ENCODE results near the gene SNED1. TPM values are rescaled to one million over a fixed set of nuclear protein-coding genes. Genes with fewer than 3 reads are reported as not detected.
A peak's percentile ranks its signal among the peaks of the same experiment; 100 is the strongest.

Gene SNED1
- polyA plus RNA-seq, 1 donor, result 6.6 TPM

DNA sequence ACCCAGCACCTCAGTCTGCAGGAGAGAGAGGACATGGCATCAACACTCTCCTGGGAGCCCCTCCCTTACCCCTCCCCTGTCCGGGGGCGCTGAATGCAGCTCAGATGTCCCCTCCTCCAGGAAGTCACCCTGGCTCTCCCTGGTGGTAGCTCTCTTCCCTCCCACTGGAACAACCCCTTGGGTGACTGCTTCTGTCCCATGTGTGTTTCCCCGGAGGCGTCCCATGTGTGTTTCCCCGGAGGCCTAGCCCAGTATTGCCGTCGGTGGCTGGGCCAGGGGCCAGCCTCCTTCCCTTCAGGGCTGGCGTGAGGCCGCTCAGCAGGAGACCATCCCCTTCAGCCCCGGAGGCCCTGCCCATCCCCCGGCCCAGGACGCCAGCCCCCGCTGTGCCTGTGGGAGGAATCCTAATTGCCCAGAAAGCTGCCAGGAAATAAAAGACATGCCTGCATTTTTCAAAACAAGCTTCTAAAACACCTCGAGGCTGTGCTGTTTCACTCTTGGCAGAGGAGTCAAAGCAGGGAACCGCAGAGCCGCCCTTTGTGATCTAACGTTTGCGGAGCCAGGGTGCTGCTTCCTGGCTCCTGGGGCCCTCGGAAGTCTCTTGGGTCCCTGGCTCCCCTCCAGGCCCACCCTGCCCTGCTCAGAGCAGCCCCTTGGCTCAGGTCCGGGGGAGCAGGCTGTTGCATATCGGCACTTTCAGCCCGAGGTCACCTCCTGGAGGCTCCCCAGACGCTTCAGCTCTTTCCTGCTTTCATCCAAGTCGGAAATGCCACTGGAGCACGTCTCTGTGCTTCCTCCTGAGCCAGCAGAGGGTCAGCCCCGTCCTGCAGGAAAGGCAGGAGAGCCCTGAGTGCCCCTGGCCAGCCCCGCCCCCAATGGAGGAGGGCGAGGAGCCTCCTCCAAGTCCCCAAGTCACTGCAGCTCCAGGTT is 11.4 kb downstream of the SNED1 start:
- DNase-seq, result peak in 1 of 2 donors; percentile 26
- Histone ChIP-seq H3K9me3 (ENCODE audit: control insufficient read depth, low read depth, low read length) (peaks cover 3% of the 10 kb centered on the region), H3K4me1 (ENCODE audit: control insufficient read depth, insufficient read depth, low read length) (peaks cover 9% of the 10 kb centered on the region), H3K27ac (ENCODE audit: low read length) (peak overlapping the region; percentile 12), H3K27me3 (ENCODE audit: control insufficient read depth, insufficient read depth, low read length) (peaks cover 5% of the 10 kb centered on the region), H3K36me3 (ENCODE audit: control insufficient read depth, insufficient read depth, low read length) (no peaks in the 10 kb centered on the region), H3K4me3 (ENCODE audit: low read length) (no peak overlapping the region)
- WGBS (ENCODE audit: insufficient coverage, low lambda C conversion rate), result 20% methylated on average over 2 of the region's 28 CpGs

DNA sequence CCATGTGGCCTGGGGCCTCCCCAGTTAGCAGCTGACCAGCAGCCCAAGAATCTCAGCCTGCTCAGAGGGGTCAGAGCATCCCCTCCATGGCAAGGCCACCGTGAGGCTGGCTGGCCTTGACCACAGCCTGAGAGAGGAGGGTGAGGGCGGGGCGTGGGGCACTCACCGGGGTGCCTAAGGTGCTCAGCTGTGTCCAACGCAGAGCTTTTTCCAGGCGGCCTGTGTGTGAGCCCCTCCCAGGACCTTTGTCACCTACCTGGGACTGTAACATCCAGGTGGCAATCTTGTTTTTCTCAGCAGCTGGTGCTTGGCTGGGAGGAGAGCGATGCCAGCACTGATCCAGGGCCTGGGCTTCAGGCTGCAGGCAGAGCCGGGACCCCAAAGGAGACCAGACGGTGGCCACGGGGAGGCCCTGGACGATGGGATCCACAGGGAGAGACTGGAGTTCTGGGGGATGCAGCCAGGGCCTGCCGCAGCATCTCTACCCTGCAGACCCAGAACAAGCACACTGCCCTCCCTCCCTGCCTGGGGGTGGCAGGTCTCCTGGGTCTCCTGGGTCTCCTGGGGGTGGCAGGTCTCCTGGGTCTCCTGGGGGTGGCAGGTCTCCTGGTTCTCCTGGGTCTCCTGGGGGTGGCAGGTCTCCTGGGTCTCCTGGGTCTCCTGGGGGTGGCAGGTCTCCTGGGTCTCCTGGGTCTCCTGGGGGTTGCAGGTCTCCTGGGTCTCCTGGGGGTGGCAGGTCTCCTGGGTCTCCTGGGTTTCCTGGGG is 12.3 kb downstream of the SNED1 start:
- H3K27me3 ChIP-seq (ENCODE audit: control insufficient read depth, insufficient read depth, low read length), result peaks cover 5% of the 10 kb centered on the region
- H3K9me3 ChIP-seq (ENCODE audit: control insufficient read depth, low read depth, low read length), result no peaks in the 10 kb centered on the region
- no peak overlapping the region for H3K4me3 ChIP-seq (ENCODE audit: low read length)
- no peak for DNase-seq
- H3K27ac ChIP-seq (ENCODE audit: low read length), result no peak overlapping the region
- no peaks in the 10 kb centered on the region for H3K36me3 ChIP-seq (ENCODE audit: control insufficient read depth, insufficient read depth, low read length)
- peaks cover 9% of the 10 kb centered on the region for H3K4me1 ChIP-seq (ENCODE audit: control insufficient read depth, insufficient read depth, low read length)
- no CpG with 5 or more reads among the region's 12 CpGs for WGBS (ENCODE audit: insufficient coverage, low lambda C conversion rate)

DNA sequence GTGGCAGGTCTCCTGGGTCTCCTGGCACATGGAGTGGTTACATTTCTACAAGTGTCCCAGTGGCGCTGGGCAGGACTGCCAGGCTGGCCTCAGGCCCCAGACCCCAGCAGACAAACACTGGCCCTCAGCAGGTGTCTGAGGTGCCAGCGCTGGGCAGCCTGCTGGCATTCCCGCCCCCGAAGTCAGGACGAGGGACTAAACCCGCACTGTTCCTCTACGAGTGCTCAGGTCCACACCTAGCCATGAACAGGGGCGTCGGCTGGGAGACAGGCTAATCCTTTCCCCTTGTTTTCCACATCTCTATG is 12.8 kb downstream of the SNED1 start:
- peaks cover 5% of the 10 kb centered on the region for H3K27me3 ChIP-seq (ENCODE audit: control insufficient read depth, insufficient read depth, low read length)
- no CpG with 5 or more reads among the region's 9 CpGs for WGBS (ENCODE audit: insufficient coverage, low lambda C conversion rate)
- H3K27ac ChIP-seq (ENCODE audit: low read length), result no peak overlapping the region
- DNase-seq, result no peak
- H3K4me3 ChIP-seq (ENCODE audit: low read length), result no peak overlapping the region
- no peaks in the 10 kb centered on the region for H3K36me3 ChIP-seq (ENCODE audit: control insufficient read depth, insufficient read depth, low read length)
- no peaks in the 10 kb centered on the region for H3K9me3 ChIP-seq (ENCODE audit: control insufficient read depth, low read depth, low read length)
- H3K4me1 ChIP-seq (ENCODE audit: control insufficient read depth, insufficient read depth, low read length), result peaks cover 9% of the 10 kb centered on the region

DNA sequence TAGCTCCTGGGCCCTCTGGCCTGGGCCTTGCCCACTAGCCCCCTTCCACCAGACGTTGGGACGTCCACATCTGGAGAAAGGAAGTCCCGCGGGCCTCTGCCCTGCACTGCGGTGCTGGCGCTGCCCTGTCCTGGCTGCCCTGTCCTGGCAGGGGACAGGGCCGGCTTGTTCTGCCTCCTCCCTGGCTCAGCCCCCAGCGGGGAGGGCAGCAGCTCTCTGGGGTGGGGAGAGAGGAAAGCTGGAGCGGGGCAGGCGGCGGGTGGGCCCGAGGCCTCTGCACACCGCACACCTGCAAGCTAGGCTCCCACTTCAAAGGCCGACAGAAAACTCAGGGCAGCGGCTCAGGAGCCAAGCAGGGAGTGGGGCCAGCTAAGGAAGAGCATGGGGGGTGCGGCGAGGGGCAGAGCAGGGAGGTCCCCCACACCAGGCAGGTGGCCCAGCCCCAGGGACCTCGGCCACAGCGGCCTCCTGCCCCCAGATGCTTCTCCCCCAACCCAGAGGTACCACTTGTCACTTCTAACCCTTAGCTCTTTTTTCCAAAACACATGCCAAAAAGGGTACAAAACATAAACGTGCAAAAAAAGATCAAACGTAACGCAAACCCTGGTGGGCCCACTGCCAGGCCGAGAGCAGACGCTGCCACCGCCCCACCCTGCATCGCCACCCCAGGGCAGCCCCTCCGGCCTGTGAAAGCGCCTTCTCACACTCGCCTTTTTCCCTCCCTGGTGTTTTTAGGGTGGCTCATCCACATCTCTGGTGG is 13.5 kb downstream of the SNED1 start:
- H3K4me3 ChIP-seq (ENCODE audit: low read length), result no peak overlapping the region
- H3K27me3 ChIP-seq (ENCODE audit: control insufficient read depth, insufficient read depth, low read length), result peaks cover 5% of the 10 kb centered on the region
- whole genome bisulfite sequencing (ENCODE audit: insufficient coverage, low lambda C conversion rate), result no CpG with 5 or more reads among the region's 29 CpGs
- no peaks in the 10 kb centered on the region for H3K9me3 ChIP-seq (ENCODE audit: control insufficient read depth, low read depth, low read length)
- H3K4me1 ChIP-seq (ENCODE audit: control insufficient read depth, insufficient read depth, low read length), result peaks cover 9% of the 10 kb centered on the region
- no peak for DNase-seq
- no peaks in the 10 kb centered on the region for H3K36me3 ChIP-seq (ENCODE audit: control insufficient read depth, insufficient read depth, low read length)
- no peak overlapping the region for H3K27ac ChIP-seq (ENCODE audit: low read length)

DNA sequence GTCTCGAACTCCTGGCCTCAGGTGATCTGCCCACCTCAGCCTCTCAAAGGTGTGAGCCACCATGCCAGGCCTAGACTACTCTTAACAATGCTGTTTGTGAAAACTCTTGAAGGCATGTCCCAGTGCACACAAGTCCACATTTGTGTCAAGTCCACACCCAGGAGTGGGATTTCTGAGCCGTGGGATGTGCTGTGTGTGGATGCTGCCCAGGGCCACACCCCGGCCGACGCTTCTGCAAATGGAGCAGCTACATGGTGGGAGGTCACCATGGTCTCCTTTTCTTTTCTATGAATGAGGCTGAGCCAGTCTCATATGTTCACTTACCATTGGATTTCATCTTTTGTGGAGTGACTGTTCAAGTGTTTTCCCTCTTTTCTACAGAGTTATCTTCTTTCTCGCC is 15.8 kb downstream of the SNED1 start:
- DNase-seq, result no peak
- peaks cover 9% of the 10 kb centered on the region for H3K4me1 ChIP-seq (ENCODE audit: control insufficient read depth, insufficient read depth, low read length)
- H3K27ac ChIP-seq (ENCODE audit: low read length), result no peak overlapping the region
- 100% methylated on average over 1 of the region's 6 CpGs for WGBS (ENCODE audit: insufficient coverage, low lambda C conversion rate)
- H3K36me3 ChIP-seq (ENCODE audit: control insufficient read depth, insufficient read depth, low read length), result no peaks in the 10 kb centered on the region
- H3K4me3 ChIP-seq (ENCODE audit: low read length), result no peak overlapping the region
- H3K27me3 ChIP-seq (ENCODE audit: control insufficient read depth, insufficient read depth, low read length), result peaks cover 5% of the 10 kb centered on the region
- no peaks in the 10 kb centered on the region for H3K9me3 ChIP-seq (ENCODE audit: control insufficient read depth, low read depth, low read length)

DNA sequence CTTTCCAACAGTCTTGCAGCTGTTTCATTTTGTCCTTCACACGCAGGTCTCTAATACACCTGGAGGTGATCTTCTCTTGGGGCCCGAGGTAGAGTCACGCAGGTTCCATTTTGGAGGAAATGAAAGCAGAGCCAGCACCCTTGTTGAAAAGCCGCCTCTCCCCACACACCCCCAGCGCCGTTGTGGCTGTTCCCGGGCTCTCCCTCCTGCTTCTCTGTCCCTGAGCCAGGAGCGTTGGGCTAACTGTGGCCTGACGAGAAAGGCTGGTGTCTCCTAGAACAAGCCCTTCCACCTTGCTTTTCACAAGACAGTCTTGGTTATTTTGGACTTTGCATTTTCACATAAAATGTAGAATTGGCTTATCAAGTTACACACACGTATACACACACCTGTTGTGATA is 16.3 kb downstream of the SNED1 start:
- Histone ChIP-seq H3K9me3 (ENCODE audit: control insufficient read depth, low read depth, low read length) (no peaks in the 10 kb centered on the region), H3K4me1 (ENCODE audit: control insufficient read depth, insufficient read depth, low read length) (peaks cover 7% of the 10 kb centered on the region), H3K36me3 (ENCODE audit: control insufficient read depth, insufficient read depth, low read length) (no peaks in the 10 kb centered on the region), H3K27ac (ENCODE audit: low read length) (no peak overlapping the region), H3K4me3 (ENCODE audit: low read length) (no peak overlapping the region), H3K27me3 (ENCODE audit: control insufficient read depth, insufficient read depth, low read length) (peaks cover 2% of the 10 kb centered on the region)
- DNase-seq, result no peak
- WGBS (ENCODE audit: insufficient coverage, low lambda C conversion rate), result no CpG with 5 or more reads among the region's 10 CpGs

DNA sequence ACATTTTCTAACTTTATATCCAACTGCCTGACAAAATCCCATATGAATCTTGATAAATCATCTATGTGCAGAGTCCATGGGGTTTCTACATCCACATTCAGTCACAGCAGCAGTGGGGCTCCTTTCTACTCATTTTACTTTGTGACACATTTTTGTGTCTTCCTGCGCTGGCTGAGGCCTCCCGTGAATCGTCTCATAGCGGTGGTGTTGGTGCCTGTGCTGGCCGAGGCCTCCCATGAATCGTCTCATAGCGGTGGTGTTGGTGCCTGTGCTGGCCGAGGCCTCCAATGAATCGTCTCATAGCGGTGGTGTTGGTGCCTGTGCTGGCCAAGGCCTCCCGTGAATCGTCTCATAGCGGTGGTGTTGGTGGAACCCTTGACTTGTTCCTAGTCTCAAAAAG is 17.0 kb downstream of the SNED1 start:
- Histone ChIP-seq H3K36me3 (ENCODE audit: control insufficient read depth, insufficient read depth, low read length) (no peaks in the 10 kb centered on the region), H3K4me3 (ENCODE audit: low read length) (no peak overlapping the region), H3K9me3 (ENCODE audit: control insufficient read depth, low read depth, low read length) (peaks cover 3% of the 10 kb centered on the region), H3K27me3 (ENCODE audit: control insufficient read depth, insufficient read depth, low read length) (no peaks in the 10 kb centered on the region), H3K27ac (ENCODE audit: low read length) (no peak overlapping the region), H3K4me1 (ENCODE audit: control insufficient read depth, insufficient read depth, low read length) (peaks cover 4% of the 10 kb centered on the region)
- no peak for DNase-seq
- WGBS (ENCODE audit: insufficient coverage, low lambda C conversion rate), result no CpG with 5 or more reads among the region's 13 CpGs

DNA sequence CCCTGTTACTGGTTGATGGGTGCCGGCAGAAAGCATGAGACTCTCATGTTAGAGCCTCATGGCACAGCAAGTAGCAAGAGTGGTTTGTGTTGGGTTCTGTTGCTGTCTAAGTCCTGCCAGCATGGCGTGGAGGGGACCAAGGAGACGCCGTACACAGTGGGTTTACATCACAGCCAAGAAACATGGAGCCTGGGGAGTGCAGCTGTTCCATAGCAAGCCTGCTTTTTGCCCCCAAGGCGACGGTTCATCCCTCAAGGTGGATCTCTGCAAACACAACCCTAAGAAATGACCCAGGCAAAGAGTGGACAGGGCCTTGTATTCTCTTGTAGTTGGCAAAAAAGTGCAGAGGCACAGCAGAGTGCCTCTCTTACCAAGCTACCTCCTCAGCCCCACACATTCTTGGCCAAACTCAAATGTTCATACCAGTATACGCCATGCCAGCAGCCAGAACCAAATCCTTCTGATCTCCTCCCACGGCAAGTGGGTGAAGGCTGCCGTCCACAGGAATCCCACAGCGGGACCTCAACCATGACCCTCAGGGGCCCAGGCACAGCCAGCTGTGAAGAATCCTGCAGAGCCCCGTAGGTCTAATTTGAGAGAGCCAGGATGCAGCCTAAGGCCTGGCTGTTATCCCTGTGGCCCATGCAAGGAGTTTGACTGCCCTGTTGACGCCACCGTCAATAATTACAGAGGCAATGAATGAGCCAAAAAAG is 19.0 kb downstream of the SNED1 start:
- DNase-seq, result no peak
- Histone ChIP-seq H3K27me3 (ENCODE audit: control insufficient read depth, insufficient read depth, low read length) (no peaks in the 10 kb centered on the region), H3K27ac (ENCODE audit: low read length) (no peak overlapping the region), H3K4me1 (ENCODE audit: control insufficient read depth, insufficient read depth, low read length) (no peaks in the 10 kb centered on the region), H3K36me3 (ENCODE audit: control insufficient read depth, insufficient read depth, low read length) (no peaks in the 10 kb centered on the region), H3K4me3 (ENCODE audit: low read length) (no peak overlapping the region), H3K9me3 (ENCODE audit: control insufficient read depth, low read depth, low read length) (peaks cover 3% of the 10 kb centered on the region)
- no CpG with 5 or more reads among the region's 13 CpGs for WGBS (ENCODE audit: insufficient coverage, low lambda C conversion rate)

DNA sequence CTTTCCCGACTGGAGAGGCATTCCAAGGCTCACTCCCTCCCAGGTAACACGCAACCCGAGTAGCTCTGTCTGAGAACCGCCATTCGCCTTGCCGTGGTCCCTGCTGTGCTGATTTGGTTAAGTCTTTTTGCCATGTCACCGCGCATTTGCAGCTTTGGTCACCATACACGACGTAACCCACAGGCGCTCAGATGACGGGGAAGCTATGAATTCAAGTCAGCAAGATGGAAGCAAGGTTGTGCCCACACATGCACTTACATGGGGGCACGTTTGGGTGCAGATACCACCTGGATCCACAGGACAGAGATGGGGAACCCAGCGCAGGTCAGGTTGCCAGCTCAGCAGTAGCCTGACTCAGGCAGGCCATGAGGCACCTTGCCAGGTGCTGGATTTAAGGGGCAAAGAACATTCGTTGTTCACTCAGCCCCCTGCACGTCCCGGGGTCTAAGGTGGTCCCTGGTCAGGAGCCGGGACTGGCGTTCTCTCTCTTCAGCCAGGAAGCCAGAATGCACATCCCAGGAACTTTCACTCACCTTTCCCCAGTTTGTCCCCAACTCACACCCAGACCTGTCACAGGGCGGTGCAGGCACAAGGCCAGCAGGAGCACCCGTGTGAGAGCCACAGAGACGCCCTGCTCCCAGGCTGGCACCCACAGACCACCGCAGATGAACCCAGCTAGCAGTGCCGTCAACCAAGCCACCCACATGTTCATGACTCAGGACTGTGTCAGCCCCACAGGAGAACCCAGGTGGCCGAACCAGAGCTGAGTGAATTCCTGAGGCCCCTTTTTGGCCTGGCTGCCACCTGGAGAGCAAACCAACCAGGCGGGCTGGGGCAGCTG is 19.9 kb downstream of the SNED1 start:
- no peak for DNase-seq
- no CpG with 5 or more reads among the region's 26 CpGs for WGBS (ENCODE audit: insufficient coverage, low lambda C conversion rate)
- H3K4me3 ChIP-seq (ENCODE audit: low read length), result no peak overlapping the region
- no peaks in the 10 kb centered on the region for H3K27me3 ChIP-seq (ENCODE audit: control insufficient read depth, insufficient read depth, low read length)
- no peaks in the 10 kb centered on the region for H3K4me1 ChIP-seq (ENCODE audit: control insufficient read depth, insufficient read depth, low read length)
- peaks cover 3% of the 10 kb centered on the region for H3K9me3 ChIP-seq (ENCODE audit: control insufficient read depth, low read depth, low read length)
- no peaks in the 10 kb centered on the region for H3K36me3 ChIP-seq (ENCODE audit: control insufficient read depth, insufficient read depth, low read length)
- no peak overlapping the region for H3K27ac ChIP-seq (ENCODE audit: low read length)

Data from large intestine (tissue), 3 donors.